Adrenal gland (tissue), 5 donors: ENCODE results near the gene KCNMA1.

Source experiments
- POLR2A ChIP-seq, 2 donors: fragments of 450-650 bp; IDR thresholded peaks; one replicate each; pipeline ENCODE4 v1.6.1; 2017; ENCODE audit warnings: antibody characterized with exemption in 2 of 2, mild to moderate bottlenecking in 2 of 2, moderate library complexity in 1 of 2
- TF ChIP-seq, protein P1 (sequence below), 6 experiments: fragments of 450-650 bp in 4 of 6; fragments of 200-600 bp in 2 of 6; sonication (generic) in 1 of 6; IDR thresholded peaks; 1 replicate in 5 of 6; 2 replicates in 1 of 6; pipeline versions ENCODE4 v1.5.1 to v1.8.0; 2016 to 2021; ENCODE audit warnings: antibody characterized with exemption in 6 of 6, mild to moderate bottlenecking in 2 of 6, moderate library complexity in 1 of 6
- donor health status: DM: no; HTN: no; CAD: no.

DNA sequence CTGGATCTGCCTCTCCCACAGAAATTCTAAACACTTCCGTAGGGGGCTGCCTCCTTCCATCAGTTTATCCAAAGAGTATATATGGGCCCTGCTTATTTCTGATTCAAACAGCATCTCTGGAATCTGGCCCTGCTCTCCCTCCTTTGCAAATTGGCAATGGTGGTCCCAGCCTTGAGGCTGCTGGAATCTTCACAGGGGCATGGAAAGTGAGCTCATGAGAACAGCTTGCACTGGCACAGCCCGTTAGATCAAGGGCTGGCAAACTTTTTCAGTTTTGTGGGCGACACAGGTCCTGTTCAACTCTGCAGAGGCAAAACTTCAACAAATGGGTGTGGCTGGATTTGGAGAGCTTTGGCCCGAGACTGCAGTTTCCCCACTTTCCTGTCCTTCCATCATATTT is 526.9 kb downstream of the KCNMA1 start:
- TF ChIP-seq POLR2A (IDR thresholded peaks at IDR 0.05) = no peak
- TF ChIP-seq, protein P1, sequence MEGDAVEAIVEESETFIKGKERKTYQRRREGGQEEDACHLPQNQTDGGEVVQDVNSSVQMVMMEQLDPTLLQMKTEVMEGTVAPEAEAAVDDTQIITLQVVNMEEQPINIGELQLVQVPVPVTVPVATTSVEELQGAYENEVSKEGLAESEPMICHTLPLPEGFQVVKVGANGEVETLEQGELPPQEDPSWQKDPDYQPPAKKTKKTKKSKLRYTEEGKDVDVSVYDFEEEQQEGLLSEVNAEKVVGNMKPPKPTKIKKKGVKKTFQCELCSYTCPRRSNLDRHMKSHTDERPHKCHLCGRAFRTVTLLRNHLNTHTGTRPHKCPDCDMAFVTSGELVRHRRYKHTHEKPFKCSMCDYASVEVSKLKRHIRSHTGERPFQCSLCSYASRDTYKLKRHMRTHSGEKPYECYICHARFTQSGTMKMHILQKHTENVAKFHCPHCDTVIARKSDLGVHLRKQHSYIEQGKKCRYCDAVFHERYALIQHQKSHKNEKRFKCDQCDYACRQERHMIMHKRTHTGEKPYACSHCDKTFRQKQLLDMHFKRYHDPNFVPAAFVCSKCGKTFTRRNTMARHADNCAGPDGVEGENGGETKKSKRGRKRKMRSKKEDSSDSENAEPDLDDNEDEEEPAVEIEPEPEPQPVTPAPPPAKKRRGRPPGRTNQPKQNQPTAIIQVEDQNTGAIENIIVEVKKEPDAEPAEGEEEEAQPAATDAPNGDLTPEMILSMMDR (IDR thresholded peaks at IDR 0.05) = no peak
